Fibroblast of lung (primary cell): Measurements from ENCODE around the gene BNIP5. TPM values are rescaled to one million over a fixed set of nuclear protein-coding genes. Genes with fewer than 3 reads are reported as not detected.

Source experiments
- DNase-seq, 2 donors: peaks; one replicate each; pipeline versions ENCODE4 v3.0.0 to v3.0.0-alpha.2; 2010; ENCODE audit warnings: low read depth in 2 of 2
- H2AFZ ChIP-seq: 2 replicates; pipeline ENCODE4 v1.5.1; 2012; ENCODE audit warnings: low read length, control low read depth, inconsistent platforms
- H3K27ac ChIP-seq: 2 replicates; pipeline ENCODE4 v1.5.1; 2011; ENCODE audit warnings: low read length, control low read depth; ENCODE audit not compliant: insufficient read depth
- H3K27me3 ChIP-seq: 2 replicates; pipeline ENCODE4 v1.5.1; 2011; ENCODE audit warnings: mild to moderate bottlenecking, low read length; ENCODE audit not compliant: control insufficient read depth, insufficient read depth
- H3K36me3 ChIP-seq: 2 replicates; pipeline ENCODE4 v1.5.1; 2011; ENCODE audit warnings: low read length; ENCODE audit not compliant: control insufficient read depth, insufficient read depth
- H3K4me1 ChIP-seq: 2 replicates; pipeline ENCODE4 v1.5.1; 2011; ENCODE audit warnings: low read length; ENCODE audit not compliant: control insufficient read depth, insufficient read depth; ENCODE audit errors: extremely low read depth
- H3K4me2 ChIP-seq: 2 replicates; pipeline ENCODE4 v1.5.1; 2011; ENCODE audit warnings: low read length, control low read depth; ENCODE audit not compliant: insufficient read depth; ENCODE audit errors: extremely low read depth
- H3K4me3 ChIP-seq, 4 experiments: fragments of 200-600 bp in 1 of 4; sonication (generic) in 1 of 4; replicated peaks in 1 of 4; 2 replicates each; pipeline ENCODE4 v1.5.1; 2011 to 2016; ENCODE audit warnings: low read length in 4 of 4, low read depth in 3 of 4, mild to moderate bottlenecking in 3 of 4, control low read depth in 2 of 4, inconsistent platforms in 1 of 4, mixed read lengths in 1 of 4; ENCODE audit not compliant: insufficient read depth in 1 of 4; ENCODE audit errors: control extremely low read depth in 1 of 4
- H3K79me2 ChIP-seq: 2 replicates; pipeline ENCODE4 v1.5.1; 2012; ENCODE audit warnings: mild to moderate bottlenecking, low read length, inconsistent platforms; ENCODE audit not compliant: control insufficient read depth, insufficient read depth
- H3K9ac ChIP-seq: 2 replicates; pipeline ENCODE4 v1.5.1; 2011; ENCODE audit warnings: mild to moderate bottlenecking, low read length, control low read depth; ENCODE audit not compliant: insufficient read depth
- H3K9me3 ChIP-seq: 2 replicates; pipeline ENCODE4 v1.5.1; 2012; ENCODE audit warnings: low read depth, low read length; ENCODE audit not compliant: control insufficient read depth, insufficient read depth
- H4K20me1 ChIP-seq: 2 replicates; pipeline ENCODE4 v1.5.1; 2011; ENCODE audit warnings: low read length; ENCODE audit not compliant: control insufficient read depth, insufficient read depth; ENCODE audit errors: extremely low read depth
- EZH2 ChIP-seq: IDR thresholded peaks from 2 replicates; pipeline ENCODE4 v1.5.1; 2012; ENCODE audit warnings: low read length, control low read depth, mild to moderate bottlenecking; ENCODE audit errors: missing control alignments
- polyA plus RNA-seq, 2 donors: library from polyadenylated mRNA; depleted of rRNA in 1 of 2; stranded (reverse) in 1 of 2; unstranded in 1 of 2; fragments of >200 nt; gene quantifications; 2 replicates each; pipeline ENCODE4 v1.2.1, GENCODE V29; 2011 to 2012; ENCODE audit warnings: missing spikeins in 1 of 2
- total RNA-seq: library from RNA; depleted of rRNA; stranded (reverse); fragments of >200 nt; gene quantifications from 2 replicates; pipeline ENCODE4 v1.2.1, GENCODE V29; 2014
- TF ChIP-seq, protein P1 (sequence below), 2 donors: IDR thresholded peaks in 1 of 2; conservative IDR thresholded peaks in 1 of 2; 1 replicate in 1 of 2; 2 replicates in 1 of 2; pipeline ENCODE4 v1.5.1; 2011 to 2012; ENCODE audit warnings: low read length in 2 of 2, control low read depth in 1 of 2, inconsistent platforms in 1 of 2, low read depth in 1 of 2, mild to moderate bottlenecking in 1 of 2

The BNIP5 gene
- total and polyA plus RNA-seq, 2 donors (not counting 1 experiment from before 2014, with no cell fraction given): not detected

DNA sequence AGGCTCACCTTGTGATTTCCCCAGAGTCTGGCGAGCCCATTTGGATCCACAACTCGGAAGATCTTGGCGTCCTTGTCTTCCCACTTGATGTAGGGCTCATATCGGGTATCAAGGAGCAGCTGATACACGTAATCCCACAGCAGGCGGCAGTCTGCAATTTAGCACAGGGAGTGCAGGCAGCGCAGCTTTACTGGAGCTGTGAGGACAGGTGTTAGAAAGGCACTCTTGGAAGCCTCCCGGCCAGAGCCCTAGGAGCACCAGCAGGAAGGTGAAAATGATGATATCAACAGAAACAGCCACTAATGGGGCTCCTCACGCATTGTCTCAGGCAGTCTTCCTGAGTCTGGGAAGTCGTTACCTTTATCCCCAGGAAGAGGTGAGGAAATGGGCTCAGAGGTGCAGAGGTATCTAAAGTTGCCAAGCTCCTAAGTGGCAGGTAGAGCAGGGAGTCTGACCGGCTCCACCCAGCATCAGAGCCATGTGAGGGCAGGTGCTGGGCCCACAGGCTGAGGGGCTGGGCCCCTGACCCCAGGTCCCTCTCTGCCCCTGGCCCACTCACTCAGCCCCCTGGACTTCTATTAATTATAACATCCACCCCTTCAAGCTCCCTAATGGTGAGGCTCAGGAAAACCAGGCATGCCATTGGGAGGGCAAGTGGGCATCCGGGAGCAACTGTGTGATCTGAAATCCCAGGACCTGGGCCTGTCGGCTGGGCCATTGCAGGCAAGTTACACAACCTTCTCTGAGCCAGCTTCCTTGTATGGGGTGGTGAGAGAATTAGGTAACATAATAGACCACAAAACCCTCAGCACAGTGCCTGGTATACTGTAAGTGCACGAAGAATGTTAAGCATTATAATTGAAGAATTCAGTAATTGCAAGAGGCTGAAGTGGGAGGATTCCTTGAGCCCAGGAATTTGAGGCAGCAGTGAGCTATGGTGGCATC, 32.5 kb upstream of the BNIP5 start:
- H3K27me3 ChIP-seq: peaks cover 3% of the 10 kb centered on the region
- peak; percentile 48 to 94 for DNase-seq
- no peak overlapping the region for H3K4me2 ChIP-seq
- no peaks in the 10 kb centered on the region for H3K4me1 ChIP-seq
- H3K79me2 ChIP-seq: no peaks in the 10 kb centered on the region
- no peaks in the 10 kb centered on the region for H3K9me3 ChIP-seq
- H3K27ac ChIP-seq: no peak overlapping the region
- no peak for TF ChIP-seq EZH2
- TF ChIP-seq, protein P1, sequence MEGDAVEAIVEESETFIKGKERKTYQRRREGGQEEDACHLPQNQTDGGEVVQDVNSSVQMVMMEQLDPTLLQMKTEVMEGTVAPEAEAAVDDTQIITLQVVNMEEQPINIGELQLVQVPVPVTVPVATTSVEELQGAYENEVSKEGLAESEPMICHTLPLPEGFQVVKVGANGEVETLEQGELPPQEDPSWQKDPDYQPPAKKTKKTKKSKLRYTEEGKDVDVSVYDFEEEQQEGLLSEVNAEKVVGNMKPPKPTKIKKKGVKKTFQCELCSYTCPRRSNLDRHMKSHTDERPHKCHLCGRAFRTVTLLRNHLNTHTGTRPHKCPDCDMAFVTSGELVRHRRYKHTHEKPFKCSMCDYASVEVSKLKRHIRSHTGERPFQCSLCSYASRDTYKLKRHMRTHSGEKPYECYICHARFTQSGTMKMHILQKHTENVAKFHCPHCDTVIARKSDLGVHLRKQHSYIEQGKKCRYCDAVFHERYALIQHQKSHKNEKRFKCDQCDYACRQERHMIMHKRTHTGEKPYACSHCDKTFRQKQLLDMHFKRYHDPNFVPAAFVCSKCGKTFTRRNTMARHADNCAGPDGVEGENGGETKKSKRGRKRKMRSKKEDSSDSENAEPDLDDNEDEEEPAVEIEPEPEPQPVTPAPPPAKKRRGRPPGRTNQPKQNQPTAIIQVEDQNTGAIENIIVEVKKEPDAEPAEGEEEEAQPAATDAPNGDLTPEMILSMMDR (conservative IDR thresholded peaks at IDR 0.05 in 1 of 2, IDR thresholded peaks at IDR 0.05 in 1 of 2; ENCODE audit: low read depth in 1 of 2, low read length in 2 of 2): no peak
- no peak overlapping the region for H3K9ac ChIP-seq
- H2AFZ ChIP-seq: no peak overlapping the region
- no peak overlapping the region for H3K4me3 ChIP-seq
- no peaks in the 10 kb centered on the region for H4K20me1 ChIP-seq
- H3K36me3 ChIP-seq: no peaks in the 10 kb centered on the region

GRCh38 chr6:36368421-36368820, 31.7 kb upstream of the BNIP5 start:
- Histone ChIP-seq H3K9ac (no peak overlapping the region), H3K9me3 (no peaks in the 10 kb centered on the region), H3K27me3 (peaks cover 3% of the 10 kb centered on the region), H4K20me1 (no peaks in the 10 kb centered on the region), H3K27ac (no peak overlapping the region), H3K4me3 (no peak overlapping the region), H3K36me3 (no peaks in the 10 kb centered on the region), H2AFZ (no peak overlapping the region), H3K79me2 (no peaks in the 10 kb centered on the region), H3K4me2 (no peak overlapping the region), H3K4me1 (no peaks in the 10 kb centered on the region)
- DNase-seq: no peak
- TF ChIP-seq, protein P1 (conservative IDR thresholded peaks at IDR 0.05 in 1 of 2, IDR thresholded peaks at IDR 0.05 in 1 of 2; ENCODE audit: low read depth in 1 of 2, low read length in 2 of 2): no peak
- TF ChIP-seq EZH2: no peak

DNA sequence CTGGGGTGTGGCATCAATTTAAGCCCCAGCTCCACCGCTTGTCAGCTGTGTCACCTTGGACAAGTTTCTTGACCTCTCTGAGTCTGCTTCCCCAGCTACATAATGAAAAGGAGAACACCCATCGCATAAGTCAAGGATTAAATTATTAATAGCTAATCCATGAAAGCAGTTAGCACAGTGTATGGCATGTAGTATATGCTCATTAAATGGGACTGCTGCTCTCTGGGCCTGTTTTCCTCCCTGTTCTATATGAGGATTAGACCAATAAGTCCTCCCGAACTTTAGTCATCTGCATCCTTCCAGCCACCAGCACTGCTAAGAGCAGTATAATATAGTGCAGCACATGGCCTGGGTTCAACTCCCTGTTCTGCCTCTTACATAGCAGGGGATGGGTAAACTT, 31.1 kb upstream of the BNIP5 start:
- Histone ChIP-seq H3K27ac (no peak overlapping the region), H4K20me1 (no peaks in the 10 kb centered on the region), H3K79me2 (no peaks in the 10 kb centered on the region), H3K9ac (no peak overlapping the region), H3K4me1 (no peaks in the 10 kb centered on the region), H2AFZ (no peak overlapping the region), H3K9me3 (no peaks in the 10 kb centered on the region), H3K27me3 (peaks cover under 1% of the 10 kb centered on the region), H3K36me3 (no peaks in the 10 kb centered on the region), H3K4me3 (no peak overlapping the region), H3K4me2 (no peak overlapping the region)
- no peak for TF ChIP-seq EZH2
- TF ChIP-seq, protein P1 (conservative IDR thresholded peaks at IDR 0.05 in 1 of 2, IDR thresholded peaks at IDR 0.05 in 1 of 2; ENCODE audit: low read depth in 1 of 2, low read length in 2 of 2): no peak
- no peak for DNase-seq
